Fibroblast of mammary gland (primary cell): ENCODE measurements around the gene STK17A.
"Not testable (repeated sequence)": the region's sequence is repeated elsewhere in the genome, so short reads cannot be mapped to it uniquely, and the experiment has no call there.

Experiments used
- DNase-seq: peaks from one replicate; pipeline ENCODE4 v3.0.0-alpha.2; 2010; ENCODE audit warnings: low read depth
- H3K4me3 ChIP-seq: 2 replicates; pipeline ENCODE4 v1.5.1; 2011; ENCODE audit warnings: low read depth, mild to moderate bottlenecking, low read length, moderate library complexity; ENCODE audit not compliant: control insufficient read depth
- CTCF ChIP-seq: conservative IDR thresholded peaks from 2 replicates; pipeline ENCODE4 v1.5.1; 2011; ENCODE audit warnings: low read depth, low read length, inconsistent platforms; ENCODE audit not compliant: control insufficient read depth, insufficient read depth

STK17A gene

GRCh38 chr7:43660141-43660540 is 77.2 kb downstream of the STK17A start:
- TF ChIP-seq CTCF: no peak
- DNase-seq: no peak
- no peak overlapping the region for H3K4me3 ChIP-seq

DNA sequence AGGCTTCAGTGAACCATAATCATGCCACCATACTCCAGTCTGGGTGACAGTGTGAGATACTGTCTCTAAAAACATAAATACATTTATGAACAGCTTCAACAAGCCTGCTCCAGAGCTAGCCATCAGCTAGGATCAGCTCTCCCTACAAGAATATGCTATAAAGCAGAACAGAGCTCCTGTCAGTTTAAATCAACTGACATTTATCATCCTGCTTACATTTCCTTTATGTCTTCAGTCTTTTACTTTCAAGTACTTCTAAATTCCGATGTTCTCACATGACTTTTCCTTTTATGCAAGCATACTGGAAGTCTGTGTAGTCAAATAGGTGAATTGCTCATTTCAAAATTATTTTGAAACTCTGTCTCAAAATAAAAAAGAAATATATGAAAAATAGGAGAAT is 81.8 kb downstream of the STK17A start:
- no peak for TF ChIP-seq CTCF
- DNase-seq: no peak
- no peak overlapping the region for H3K4me3 ChIP-seq

DNA sequence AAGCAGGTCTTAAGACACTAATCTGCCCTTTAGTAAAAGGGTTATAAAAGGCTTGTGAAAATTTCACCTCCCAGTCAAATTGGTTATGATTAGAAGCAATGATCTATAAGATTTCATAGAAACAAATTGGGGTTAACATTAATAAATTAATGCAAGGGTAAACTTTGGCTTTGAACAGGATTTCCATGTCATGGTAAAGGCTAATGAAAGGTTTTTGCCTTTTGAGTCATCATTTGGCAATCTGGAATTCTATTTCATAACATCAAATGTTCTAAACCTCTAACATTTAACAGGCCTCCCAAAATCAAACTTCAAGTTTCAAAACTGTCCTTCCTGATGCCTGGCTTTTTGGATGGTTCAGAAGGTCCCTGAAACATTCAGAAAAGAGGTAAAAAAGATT is 84.0 kb downstream of the STK17A start:
- peak; percentile 74 for DNase-seq
- TF ChIP-seq CTCF: no peak
- H3K4me3 ChIP-seq: no peak overlapping the region

DNA sequence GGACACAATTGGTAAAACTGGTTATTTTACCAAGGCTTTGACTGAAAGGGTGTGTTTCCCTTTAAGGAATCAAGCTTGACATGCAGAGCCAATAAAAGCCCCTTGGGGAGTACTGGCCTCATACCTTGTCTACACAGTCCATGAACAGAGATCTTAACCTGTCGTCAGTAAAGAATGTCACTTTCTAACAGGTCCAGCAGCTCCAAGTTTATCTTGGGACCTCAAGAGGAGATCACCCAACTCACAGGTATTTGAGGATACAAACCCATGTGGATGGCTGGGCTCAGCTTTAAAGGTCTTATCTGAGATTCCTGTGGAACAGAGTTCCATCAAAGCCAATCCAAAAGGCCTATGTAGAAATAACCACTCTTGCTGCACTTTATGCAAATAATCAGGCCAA is 85.1 kb downstream of the STK17A start:
- TF ChIP-seq CTCF: no peak
- no peak overlapping the region for H3K4me3 ChIP-seq
- DNase-seq: no peak

GRCh38 chr7:43669286-43670081 is 86.6 kb downstream of the STK17A start:
- DNase-seq: peak; percentile 34
- no peak overlapping the region for H3K4me3 ChIP-seq
- TF ChIP-seq CTCF: no peak

DNA sequence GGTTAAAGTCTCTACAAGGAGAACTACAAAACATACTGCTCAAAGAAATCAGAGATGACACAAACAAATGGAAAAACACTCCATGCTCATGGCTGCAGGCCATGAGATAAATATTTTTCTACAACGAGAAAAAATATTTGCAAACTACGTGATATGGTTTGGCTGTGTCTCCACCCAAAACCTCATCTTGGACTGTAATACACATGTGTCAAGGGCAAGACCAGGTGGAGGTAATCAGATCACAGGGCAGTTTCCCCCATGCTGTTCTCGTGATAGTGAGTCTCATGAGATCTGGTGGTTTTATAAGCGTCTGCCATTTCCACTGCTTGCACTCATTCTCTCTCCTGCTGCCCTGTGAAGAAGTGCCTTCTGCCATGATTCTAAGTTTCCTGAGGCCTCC is 88.6 kb downstream of the STK17A start:
- TF ChIP-seq CTCF: no peak
- no peak overlapping the region for H3K4me3 ChIP-seq
- DNase-seq: no peak

DNA sequence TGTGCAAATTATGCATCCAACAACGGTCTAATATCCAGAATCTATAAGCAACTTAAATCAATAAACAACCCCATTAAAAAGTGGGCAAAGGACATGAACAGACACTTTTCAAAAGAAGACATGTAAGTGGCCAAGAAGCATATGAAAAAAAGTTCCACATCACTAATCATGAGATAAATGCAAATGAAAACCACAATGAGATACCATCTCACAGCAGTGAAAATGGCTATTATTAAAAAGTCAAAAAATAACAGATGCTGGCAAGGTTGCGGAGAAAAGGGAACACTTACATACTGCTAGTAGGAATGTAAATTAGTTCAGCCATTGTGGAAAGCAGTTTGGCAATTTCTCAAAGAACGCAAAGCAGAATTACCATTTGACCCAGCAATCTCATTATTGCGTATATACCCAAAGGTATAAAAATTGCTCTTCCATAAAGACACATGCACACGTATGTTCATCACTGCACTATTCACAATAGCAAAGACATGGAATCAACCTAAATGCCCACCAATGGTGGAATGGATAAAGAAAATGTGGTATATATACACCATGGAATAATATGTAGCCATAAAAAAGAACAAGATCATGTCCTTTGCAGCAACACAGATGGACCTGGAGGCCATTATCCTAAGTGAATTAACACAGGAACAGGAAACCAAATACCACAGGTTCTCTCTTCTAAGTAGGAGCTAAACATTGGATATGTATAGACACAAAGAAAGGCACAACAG is 90.5 kb downstream of the STK17A start:
- DNase-seq, H3K4me3 ChIP-seq: not testable (repeated sequence)
